ENCODE measurements around the gene MED22.

DNA sequence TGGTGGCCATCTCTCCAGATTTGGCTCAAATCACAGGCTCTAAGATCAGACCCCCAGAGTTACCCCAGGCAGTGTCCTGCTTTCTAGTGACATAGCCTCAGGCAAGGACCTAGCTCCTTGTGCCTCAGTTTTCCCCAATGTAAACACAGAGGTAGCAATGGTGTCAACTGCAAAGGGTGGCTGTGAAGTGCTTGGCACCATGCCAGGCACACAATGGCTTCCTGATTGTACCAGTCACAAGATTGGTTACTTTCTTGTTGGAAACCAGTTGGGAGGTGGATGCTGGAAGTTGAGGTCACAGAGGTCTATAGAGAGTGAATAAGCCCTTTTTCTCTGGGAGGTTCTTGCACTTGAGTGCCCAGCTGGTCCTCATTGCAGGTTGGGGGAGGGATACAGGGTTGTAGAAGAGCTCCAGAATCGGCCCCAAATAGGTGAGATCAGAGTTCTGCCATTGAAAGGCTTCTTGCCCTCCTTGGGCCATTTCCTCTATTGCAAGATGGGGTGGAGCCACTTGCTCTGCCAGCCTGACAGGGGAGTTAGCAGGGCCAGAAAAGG is 30.6 kb upstream of the MED22 start:
- TF ChIP-seq, protein P1, sequence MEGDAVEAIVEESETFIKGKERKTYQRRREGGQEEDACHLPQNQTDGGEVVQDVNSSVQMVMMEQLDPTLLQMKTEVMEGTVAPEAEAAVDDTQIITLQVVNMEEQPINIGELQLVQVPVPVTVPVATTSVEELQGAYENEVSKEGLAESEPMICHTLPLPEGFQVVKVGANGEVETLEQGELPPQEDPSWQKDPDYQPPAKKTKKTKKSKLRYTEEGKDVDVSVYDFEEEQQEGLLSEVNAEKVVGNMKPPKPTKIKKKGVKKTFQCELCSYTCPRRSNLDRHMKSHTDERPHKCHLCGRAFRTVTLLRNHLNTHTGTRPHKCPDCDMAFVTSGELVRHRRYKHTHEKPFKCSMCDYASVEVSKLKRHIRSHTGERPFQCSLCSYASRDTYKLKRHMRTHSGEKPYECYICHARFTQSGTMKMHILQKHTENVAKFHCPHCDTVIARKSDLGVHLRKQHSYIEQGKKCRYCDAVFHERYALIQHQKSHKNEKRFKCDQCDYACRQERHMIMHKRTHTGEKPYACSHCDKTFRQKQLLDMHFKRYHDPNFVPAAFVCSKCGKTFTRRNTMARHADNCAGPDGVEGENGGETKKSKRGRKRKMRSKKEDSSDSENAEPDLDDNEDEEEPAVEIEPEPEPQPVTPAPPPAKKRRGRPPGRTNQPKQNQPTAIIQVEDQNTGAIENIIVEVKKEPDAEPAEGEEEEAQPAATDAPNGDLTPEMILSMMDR (IDR thresholded peaks at IDR 0.05): no peak
- no peak for TF ChIP-seq ZFX (IDR thresholded peaks at IDR 0.05; ENCODE audit: borderline replicate concordance)

All from 22Rv1 (cell line).